Measurements from ENCODE around the gene ERFL.
"Not testable (repeated sequence)": the region's sequence is repeated elsewhere in the genome, so short reads cannot be mapped to it uniquely, and the experiment has no call there.

The ERFL gene

DNA sequence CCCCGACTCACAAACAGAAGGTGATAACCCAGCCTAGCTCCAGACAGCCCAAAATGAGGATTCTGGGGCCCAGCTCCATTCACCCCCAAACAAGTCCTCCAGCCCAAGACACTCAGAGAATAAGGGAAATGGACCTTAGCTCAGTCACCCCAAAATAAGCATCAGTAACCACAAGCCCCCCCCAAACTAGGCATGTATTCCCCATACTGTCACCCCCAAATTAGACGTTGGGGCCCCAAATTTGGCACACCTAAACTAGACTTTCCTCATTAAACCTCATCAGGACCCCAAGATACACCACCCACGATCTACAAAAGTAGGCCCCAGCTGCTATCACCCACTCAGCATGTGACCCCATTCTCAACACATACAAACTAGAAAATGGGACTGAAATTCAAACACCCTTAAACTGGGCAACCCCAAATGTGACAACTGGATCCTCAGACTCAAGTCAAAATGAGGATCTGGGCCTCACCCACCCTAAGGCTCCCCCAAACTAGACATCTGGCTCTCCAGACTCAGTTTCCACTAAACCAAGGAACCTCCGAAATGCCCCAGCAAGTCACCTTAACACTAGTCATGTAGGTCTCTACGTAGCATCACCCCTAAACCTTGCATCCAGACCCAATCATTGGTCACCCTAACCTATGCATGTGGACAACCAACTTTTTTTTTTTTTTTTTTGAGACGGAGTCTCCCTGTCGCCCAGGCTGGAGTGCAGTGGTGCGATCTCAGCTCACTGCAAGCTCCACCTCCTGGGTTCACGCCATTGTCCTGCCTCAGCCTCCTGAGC, 13.4 kb upstream of the ERFL start:
- DNase-seq: no peak

DNA sequence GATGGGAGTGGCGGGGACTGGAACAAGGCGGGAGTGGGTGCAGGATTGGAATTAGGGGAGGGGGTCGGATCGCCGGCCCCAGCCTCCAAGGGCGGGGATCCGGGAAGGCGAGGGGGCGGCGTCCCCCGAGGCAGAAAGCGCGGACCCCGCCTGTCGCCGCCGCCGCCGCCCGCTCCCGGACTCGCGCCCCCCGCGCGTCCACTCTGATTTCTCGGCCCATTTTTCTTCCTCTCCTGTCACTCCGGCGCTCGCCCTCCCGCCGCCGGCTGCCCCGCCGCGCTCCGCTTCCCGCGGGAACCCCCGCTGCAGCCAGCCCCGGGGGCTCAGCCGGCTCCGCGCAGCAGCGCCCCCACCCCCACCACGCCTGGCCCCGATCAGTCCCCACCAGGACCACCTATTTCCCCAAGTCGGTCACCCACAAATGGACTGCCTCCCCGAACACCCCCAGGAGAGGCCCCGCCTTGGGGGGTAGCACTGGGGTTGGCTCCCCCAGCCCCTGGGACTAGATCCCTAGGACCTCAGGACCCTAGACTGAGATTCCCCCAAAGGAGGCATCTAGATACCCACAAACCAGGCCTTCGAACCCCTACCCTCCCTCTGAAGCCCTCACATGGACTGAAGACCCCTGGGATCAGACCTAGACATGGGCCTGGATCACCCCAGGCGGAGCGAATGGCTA, 12.6 kb upstream of the ERFL start:
- no peak for DNase-seq

- no peak for DNase-seq
Measured at GRCh38 chr19:41939861-41940730, 11.8 kb upstream of the ERFL start.

- not testable (repeated sequence) for DNase-seq
Measured at GRCh38 chr19:41939209-41939608, 11.0 kb upstream of the ERFL start.

GRCh38 chr19:41937525-41938468, 9.5 kb upstream of the ERFL start:
- DNase-seq: no peak

DNA sequence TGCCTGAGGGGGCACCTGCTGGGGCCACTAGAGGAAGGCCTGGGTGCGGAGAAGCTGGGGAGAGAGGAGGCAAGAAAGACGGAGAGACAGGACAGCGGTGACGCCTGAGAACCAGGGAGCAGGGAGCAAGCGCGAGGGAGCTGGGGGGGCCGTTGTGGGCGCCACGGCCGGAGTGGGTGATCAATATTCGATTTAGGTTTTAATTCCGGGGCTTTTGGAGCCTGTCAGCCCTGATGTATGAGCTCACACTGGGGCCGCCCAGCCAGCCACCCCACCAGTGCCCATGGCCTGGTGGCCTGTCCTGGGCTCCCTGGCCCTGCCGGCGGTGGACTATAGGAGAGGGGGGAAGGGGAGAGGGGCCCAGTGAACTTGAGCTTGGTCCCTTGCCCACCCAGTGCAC, 8.7 kb upstream of the ERFL start:
- no peak for DNase-seq

DNA sequence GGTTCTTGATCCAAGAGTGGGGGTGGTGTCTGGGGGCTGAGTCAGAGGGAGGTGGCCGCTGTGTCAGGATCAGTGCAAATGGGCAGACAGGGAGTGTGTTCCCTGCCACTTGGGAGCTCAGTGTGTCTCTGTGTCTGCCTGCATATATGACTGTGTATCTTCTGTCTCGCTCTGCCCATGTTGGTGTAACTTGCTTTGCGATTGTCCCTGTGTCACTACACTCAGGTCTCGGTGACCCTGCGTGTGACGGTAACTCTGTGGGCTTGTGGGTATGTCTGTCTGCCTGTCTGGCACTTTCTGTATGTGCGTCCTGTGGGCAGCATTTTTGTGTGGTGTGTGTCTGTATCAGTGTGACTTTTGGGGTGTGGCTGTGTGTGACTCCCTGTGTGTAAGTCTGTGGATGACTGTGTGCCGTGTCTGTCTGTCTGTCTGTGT, 8.2 kb upstream of the ERFL start:
- no peak for DNase-seq

DNA sequence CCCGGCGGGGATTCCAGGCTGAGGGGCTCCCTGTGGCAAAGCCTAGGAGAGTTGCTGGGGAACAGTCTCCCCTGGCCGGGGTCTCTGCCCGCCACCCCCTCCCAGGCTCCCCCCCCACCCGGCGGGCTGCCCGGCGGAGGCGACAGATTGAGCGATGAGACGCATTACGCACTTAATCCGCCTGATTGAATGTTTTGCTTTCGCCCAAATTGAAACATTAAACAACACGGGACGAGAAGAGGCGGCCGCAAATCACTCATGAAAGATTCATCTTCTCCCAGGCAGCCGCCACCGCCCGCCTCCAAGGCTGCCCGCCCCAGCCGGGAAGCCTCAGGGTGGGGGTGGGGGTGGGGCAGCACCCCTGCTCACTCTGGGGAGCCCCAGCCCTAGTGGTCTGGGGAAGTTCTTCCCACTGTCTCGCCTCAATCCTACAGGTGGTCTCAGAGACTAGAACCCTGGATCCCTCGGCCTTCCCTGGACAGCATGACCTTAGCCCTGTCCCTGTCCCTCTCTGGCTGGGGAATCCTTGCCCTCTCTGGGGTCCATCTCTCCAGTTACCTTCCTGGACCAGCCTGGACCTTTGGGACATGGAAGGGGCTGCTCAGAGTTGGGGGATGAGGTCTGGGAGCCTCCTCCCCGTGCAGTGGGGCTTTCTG, 7.6 kb upstream of the ERFL start:
- DNase-seq: no peak

DNA sequence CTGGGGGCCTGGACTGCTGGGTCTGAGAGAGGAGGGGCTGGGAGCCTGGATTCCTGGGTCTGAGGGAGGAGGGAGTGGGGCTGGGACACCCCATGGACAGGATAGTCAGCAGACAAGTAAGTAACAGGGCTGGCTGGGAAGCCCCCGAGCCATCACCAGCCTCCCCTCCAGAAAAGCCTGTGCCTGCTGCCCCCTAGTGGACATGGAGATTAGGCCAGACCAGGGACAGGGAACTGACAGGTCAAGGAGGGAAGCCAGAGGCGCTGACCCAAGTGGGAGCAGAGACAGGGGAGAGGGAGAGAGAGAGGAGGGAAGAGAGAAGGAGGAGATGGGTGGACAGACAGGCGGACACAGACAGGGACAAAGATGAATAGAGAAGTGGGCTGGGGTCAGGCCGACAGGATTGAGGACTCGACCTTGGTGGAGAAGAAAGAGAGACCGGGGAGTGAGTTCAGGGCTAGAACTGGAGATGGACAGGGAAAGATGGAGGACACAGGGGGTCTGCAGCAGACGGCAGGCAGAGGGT, 6.7 kb upstream of the ERFL start:
- peak; percentile 56 for DNase-seq

GRCh38 chr19:41933693-41934426, 5.6 kb upstream of the ERFL start:
- no peak for DNase-seq

- no peak for DNase-seq
Measured at GRCh38 chr19:41932720-41933332, 4.6 kb upstream of the ERFL start.

DNA sequence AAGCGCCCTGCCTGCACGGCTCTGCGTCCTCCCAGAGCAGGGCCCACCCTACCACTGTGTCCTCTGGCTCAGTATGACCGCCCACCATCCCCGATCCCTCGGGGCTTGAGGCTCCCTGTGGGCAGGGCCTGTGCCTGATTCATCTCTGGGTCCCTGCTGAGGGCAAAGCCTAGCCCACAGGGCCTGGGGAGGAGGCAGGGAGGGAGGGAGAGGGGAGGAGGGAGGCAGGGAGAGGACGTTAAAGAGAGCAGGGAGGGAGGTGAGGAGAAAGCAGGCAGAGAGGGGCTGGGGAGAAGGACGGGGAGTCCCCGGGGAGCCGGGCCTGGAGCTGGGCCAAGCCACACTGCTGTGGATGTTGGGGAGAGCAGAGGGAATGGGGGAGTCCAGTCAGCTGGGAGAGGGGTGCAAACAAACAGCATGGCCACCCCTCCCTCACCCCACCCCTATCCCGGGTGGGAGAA, 4.0 kb upstream of the ERFL start:
- DNase-seq: no peak

DNA sequence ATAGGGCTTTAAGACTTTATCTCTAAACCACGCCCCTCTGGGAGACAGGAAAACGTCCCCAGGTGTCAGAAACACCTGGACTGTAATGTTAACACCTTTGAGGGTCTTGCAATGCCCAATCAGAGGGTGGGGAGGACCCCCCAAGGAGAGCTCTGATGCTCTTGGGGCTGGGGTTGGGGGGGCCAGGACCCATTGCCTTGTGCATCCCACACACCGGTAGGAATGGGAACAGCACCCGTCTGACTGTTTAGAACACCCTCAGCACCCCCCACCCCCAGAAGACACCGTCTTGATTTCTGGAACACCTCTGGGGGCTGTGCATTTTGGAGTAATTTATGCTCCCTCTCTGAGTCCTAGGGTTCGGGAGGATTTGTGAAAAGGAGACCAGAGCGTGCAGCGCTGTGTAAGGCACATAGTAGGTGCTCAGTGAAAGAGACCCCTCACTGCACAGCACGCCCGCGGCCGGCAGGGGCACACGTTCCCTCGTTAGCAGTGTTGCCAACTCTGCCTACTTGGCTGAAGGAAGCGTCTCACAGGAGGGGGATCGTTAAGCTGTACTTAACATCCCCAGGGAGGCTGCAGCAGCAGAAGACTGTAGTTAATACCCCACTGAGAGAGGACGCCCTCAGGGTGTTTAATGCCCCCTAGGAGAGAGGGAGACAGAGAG, 2.8 kb upstream of the ERFL start:
- DNase-seq: no peak

GRCh38 chr19:41930322-41930722, 2.1 kb upstream of the ERFL start:
- no peak for DNase-seq

GRCh38 chr19:41929536-41930071, 1.4 kb upstream of the ERFL start:
- DNase-seq: no peak

DNA sequence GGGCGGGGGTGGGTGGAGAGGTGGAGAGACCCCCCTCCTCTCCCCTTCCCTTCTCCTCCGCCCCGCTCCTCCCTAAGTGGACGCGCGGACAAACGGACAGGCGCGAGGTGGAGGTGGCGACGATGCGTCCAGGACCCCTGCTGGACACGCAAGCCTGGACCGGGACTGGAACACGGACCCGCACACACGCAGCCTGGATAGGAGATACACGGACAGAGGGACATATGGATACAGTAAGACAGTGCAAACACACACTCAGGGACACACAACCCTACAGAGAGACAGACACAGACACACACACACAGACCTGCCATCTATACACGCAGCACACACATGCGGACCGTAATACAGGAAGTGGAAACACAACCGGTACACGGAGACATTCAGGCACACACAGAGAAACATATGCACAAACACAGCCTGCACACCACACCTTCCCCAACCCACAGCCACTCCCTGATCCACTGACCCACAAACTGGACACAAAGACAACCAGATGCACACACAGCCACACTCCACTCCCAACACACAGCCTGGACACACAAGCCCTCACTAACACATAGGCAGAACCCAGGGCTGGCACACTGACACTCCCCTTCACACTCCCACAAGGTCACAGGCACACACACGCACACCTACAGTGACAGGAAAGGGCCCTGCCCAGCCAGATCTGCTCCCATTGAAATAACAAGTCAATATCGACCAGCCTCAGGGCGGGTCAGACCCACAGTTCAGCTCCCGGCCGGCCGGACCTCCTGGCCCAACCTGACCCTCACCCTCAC, 696 bp upstream of the ERFL start:
- DNase-seq: no peak

DNA sequence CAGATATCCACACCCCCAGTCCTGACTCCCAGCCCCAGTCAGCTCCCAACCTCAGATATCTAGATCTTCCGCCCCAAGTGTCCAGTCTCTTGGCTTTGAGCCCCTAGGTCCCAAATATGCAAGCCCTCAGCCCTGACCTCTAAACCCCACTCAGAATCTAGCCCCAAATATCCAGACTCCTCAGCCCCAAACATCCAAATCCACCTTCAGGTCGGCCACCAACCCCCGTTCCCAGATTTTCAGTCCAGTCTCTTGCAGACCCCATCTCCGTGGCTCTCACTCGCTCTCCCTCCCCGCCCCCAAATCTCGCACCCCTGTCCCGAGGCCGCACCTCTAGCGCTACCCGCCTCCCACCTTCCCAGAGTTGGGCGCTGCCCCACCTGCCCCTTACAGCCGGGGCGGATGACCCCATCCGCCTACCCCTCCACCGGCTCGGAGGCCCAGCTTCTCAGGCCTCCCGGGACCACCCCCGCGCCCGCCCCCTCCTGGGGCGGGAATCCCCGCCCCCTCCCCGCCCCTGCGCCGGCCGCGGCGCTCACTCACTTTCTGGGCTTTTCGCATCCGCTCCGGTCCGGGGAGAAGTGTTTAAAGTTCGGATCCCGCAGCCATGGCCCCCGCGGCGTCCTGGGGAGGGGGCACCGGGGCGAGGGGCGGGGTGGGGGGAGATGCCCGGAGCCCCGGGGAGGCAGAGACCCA, 604 bp downstream of the ERFL start:
- DNase-seq: no peak
